NT2/D1 (cell line): ENCODE results near the gene PNLDC1.
"Not testable (repeated sequence)": the region's sequence is repeated elsewhere in the genome, so short reads cannot be mapped to it uniquely, and the experiment has no call there.

Experiments used
- DNase-seq: peaks from one replicate; pipeline ENCODE4 v3.0.0-alpha.2; 2011; ENCODE audit warnings: low read depth, low spot score
- H3K27me3 ChIP-seq: 2 replicates; pipeline ENCODE4 v1.6.0; 2011; ENCODE audit warnings: mild to moderate bottlenecking; ENCODE audit not compliant: insufficient read length, insufficient read depth
- H3K36me3 ChIP-seq: 2 replicates; pipeline ENCODE4 v1.6.1; 2011; ENCODE audit warnings: mild to moderate bottlenecking, low read length, mixed read lengths; ENCODE audit not compliant: insufficient read depth, insufficient read length
- H3K4me1 ChIP-seq: 2 replicates; pipeline ENCODE4 v1.5.1; 2011; ENCODE audit not compliant: insufficient read depth, insufficient read length
- H3K4me3 ChIP-seq: 2 replicates; pipeline ENCODE4 v1.5.1; 2011; ENCODE audit warnings: low read depth; ENCODE audit not compliant: insufficient read length
- H3K9ac ChIP-seq: 2 replicates; pipeline ENCODE4 v1.6.0; 2011; ENCODE audit warnings: low read depth; ENCODE audit not compliant: insufficient read length
- H3K9me3 ChIP-seq: 2 replicates; pipeline ENCODE4 v1.5.1; 2011; ENCODE audit warnings: mild to moderate bottlenecking, low read length; ENCODE audit not compliant: insufficient read depth
- SUZ12 ChIP-seq: IDR thresholded peaks from 2 replicates; pipeline ENCODE4 v1.6.1; 2011; ENCODE audit not compliant: insufficient read length, insufficient read depth; ENCODE audit errors: extremely low read depth
- YY1 ChIP-seq: IDR thresholded peaks from 2 replicates; pipeline ENCODE4 v1.6.1; 2011; ENCODE audit not compliant: insufficient read length, insufficient read depth
- ZNF274 ChIP-seq: IDR thresholded peaks from 2 replicates; pipeline ENCODE4 v1.6.1; 2011; ENCODE audit warnings: mild to moderate bottlenecking, low read depth, low read length

PNLDC1 gene

GRCh38 chr6:159854959-159855358, 54.9 kb downstream of the PNLDC1 start:
- Histone ChIP-seq H3K4me1 (no peaks in the 10 kb centered on the region), H3K4me3 (no peak overlapping the region), H3K9ac (no peak overlapping the region), H3K27me3 (no peaks in the 10 kb centered on the region), H3K9me3 (no peaks in the 10 kb centered on the region), H3K36me3 (no peaks in the 10 kb centered on the region)
- DNase-seq, result no peak
- TF ChIP-seq SUZ12, result no peak

GRCh38 chr6:159858259-159858658, 58.2 kb downstream of the PNLDC1 start:
- TF ChIP-seq SUZ12 (no peak), YY1 (no peak), ZNF274 (no peak)
- H3K4me3 ChIP-seq, result no peak overlapping the region
- no peaks in the 10 kb centered on the region for H3K27me3 ChIP-seq
- no peaks in the 10 kb centered on the region for H3K9me3 ChIP-seq
- H3K36me3 ChIP-seq, result no peaks in the 10 kb centered on the region
- DNase-seq, result no peak
- H3K4me1 ChIP-seq, result no peaks in the 10 kb centered on the region
- no peak overlapping the region for H3K9ac ChIP-seq

GRCh38 chr6:159860482-159860881, 60.4 kb downstream of the PNLDC1 start:
- Histone ChIP-seq H3K4me3 (no peak overlapping the region), H3K9me3 (no peaks in the 10 kb centered on the region), H3K4me1 (no peaks in the 10 kb centered on the region), H3K27me3 (no peaks in the 10 kb centered on the region), H3K36me3 (no peaks in the 10 kb centered on the region), H3K9ac (no peak overlapping the region)
- TF ChIP-seq SUZ12 (no peak), YY1 (no peak), ZNF274 (no peak)
- no peak for DNase-seq

- Histone ChIP-seq H3K9ac (no peak overlapping the region), H3K4me1 (no peaks in the 10 kb centered on the region), H3K9me3 (no peaks in the 10 kb centered on the region), H3K36me3 (no peaks in the 10 kb centered on the region), H3K27me3 (no peaks in the 10 kb centered on the region), H3K4me3 (no peak overlapping the region)
- TF ChIP-seq ZNF274 (no peak), SUZ12 (no peak), YY1 (no peak)
- DNase-seq, result no peak
Observed at GRCh38 chr6:159862103-159862502, 62.0 kb downstream of the PNLDC1 start.

GRCh38 chr6:159863341-159863740, 63.3 kb downstream of the PNLDC1 start:
- H3K9ac ChIP-seq, H3K36me3 ChIP-seq, H3K4me3 ChIP-seq, H3K4me1 ChIP-seq, H3K27me3 ChIP-seq, H3K9me3 ChIP-seq: not testable (repeated sequence)
- peak; percentile 47 for DNase-seq

GRCh38 chr6:159865226-159865920, 65.3 kb downstream of the PNLDC1 start:
- TF ChIP-seq SUZ12 (no peak), ZNF274 (no peak), YY1 (no peak)
- H3K9me3 ChIP-seq, result no peaks in the 10 kb centered on the region
- H3K9ac ChIP-seq, result no peak overlapping the region
- H3K27me3 ChIP-seq, result no peaks in the 10 kb centered on the region
- H3K4me1 ChIP-seq, result no peaks in the 10 kb centered on the region
- H3K36me3 ChIP-seq, result no peaks in the 10 kb centered on the region
- no peak overlapping the region for H3K4me3 ChIP-seq
- no peak for DNase-seq

GRCh38 chr6:159866286-159867247, 66.5 kb downstream of the PNLDC1 start:
- H3K9me3 ChIP-seq, result no peaks in the 10 kb centered on the region
- no peaks in the 10 kb centered on the region for H3K36me3 ChIP-seq
- H3K27me3 ChIP-seq, result no peaks in the 10 kb centered on the region
- H3K4me1 ChIP-seq, result no peaks in the 10 kb centered on the region
- H3K9ac ChIP-seq, result no peak overlapping the region
- DNase-seq, result no peak
- TF ChIP-seq YY1 (no peak), SUZ12 (no peak), ZNF274 (no peak)
- H3K4me3 ChIP-seq, result no peak overlapping the region
